K562 (cell line): ENCODE measurements around the gene ARHGEF1. TPM values are rescaled to one million over a fixed set of nuclear protein-coding genes. Genes with fewer than 3 reads are reported as not detected.

Source experiments
- ATF7 ChIP-seq: fragments of 450-650 bp; IDR thresholded peaks from 2 replicates; pipeline ENCODE4 v1.7.1; 2014; ENCODE audit warnings: mild to moderate bottlenecking, moderate library complexity
- CCNT2 ChIP-seq: IDR thresholded peaks from 2 replicates; pipeline ENCODE4 v1.6.1; 2011; ENCODE audit warnings: borderline replicate concordance, low read depth, mild to moderate bottlenecking, moderate library complexity, mixed read lengths, low read length; ENCODE audit not compliant: insufficient read length; ENCODE audit errors: extremely low read depth
- NCOA6 ChIP-seq: fragments of 450-650 bp; IDR thresholded peaks from 2 replicates; pipeline ENCODE4 v1.6.1; 2017; ENCODE audit warnings: mild to moderate bottlenecking
- RBBP5 ChIP-seq: fragments of 200-600 bp; sonication (generic); IDR thresholded peaks from 2 replicates; pipeline ENCODE4 v1.6.1; 2012; ENCODE audit warnings: borderline replicate concordance, mild to moderate bottlenecking, low read length, control low read depth, inconsistent platforms; ENCODE audit not compliant: insufficient read depth, poor library complexity, severe bottlenecking
- SIN3A ChIP-seq, 2 experiments: fragments of 150-350 bp in 1 of 2; IDR thresholded peaks; 2 replicates each; pipeline ENCODE4 v1.6.1; 2011 to 2016; ENCODE audit warnings: borderline replicate concordance in 2 of 2, low read depth in 2 of 2, low read length in 2 of 2, mild to moderate bottlenecking in 2 of 2, moderate library complexity in 2 of 2; ENCODE audit not compliant: control insufficient read depth in 1 of 2
- TOE1 ChIP-seq, 2 experiments: fragments of 450-650 bp in 1 of 2; sonication (generic) in 1 of 2; formaldehyde crosslinking in 1 of 2; IDR thresholded peaks; 2 replicates each; pipeline versions ENCODE4 v1.7.1 to v1.8.0; 2016 to 2022; ENCODE audit warnings: borderline replicate concordance in 2 of 2, mild to moderate bottlenecking in 2 of 2, antibody characterized with exemption in 1 of 2, inconsistent platforms in 1 of 2, low read depth in 1 of 2, missing genetic modification reagents in 1 of 2, moderate library complexity in 1 of 2
- U2AF1 ChIP-seq: fragments of 200-400 bp; formaldehyde crosslinking; optimal IDR thresholded peaks from 2 replicates; pipeline ENCODE3; 2017; ENCODE audit warnings: mild to moderate bottlenecking, low read depth, low read length, moderate library complexity
- ZNF121 ChIP-seq: sonication (generic); formaldehyde crosslinking; conservative IDR thresholded peaks from 2 replicates; pipeline ENCODE4 v1.8.0; 2022; ENCODE audit warnings: missing genetic modification reagents
- ZZZ3 ChIP-seq: fragments of 450-650 bp; IDR thresholded peaks from 2 replicates; pipeline ENCODE4 v1.6.1; 2016; ENCODE audit warnings: antibody characterized with exemption, mild to moderate bottlenecking, moderate library complexity
- polyA plus RNA-seq, 8 experiments: library from polyadenylated mRNA; depleted of rRNA in 4 of 8; stranded (reverse) in 5 of 8; unstranded in 3 of 8; fragments of >200 nt; fragmentation: Nextera tagmentation in 2 of 8; fragmentation: Illumina TruSeq in 1 of 8; extraction: Ambion mirVana in 2 of 8; extraction: Trizol in 1 of 8; gene quantifications; 2 replicates each; pipeline versions ENCODE4 v1.2.1 to v1.2.3, GENCODE V29; 2011 to 2014; ENCODE audit warnings: inconsistent platforms in 1 of 8, missing spikeins in 1 of 8
- total RNA-seq, 7 experiments: library from RNA; depleted of rRNA in 6 of 7; stranded (reverse); fragments of >200 nt in 6 of 7; fragmentation: Illumina TruSeq in 2 of 7; extraction: Trizol in 2 of 7; gene quantifications; 2 replicates each; pipeline versions ENCODE4 v1.2.1 to v1.2.3, GENCODE V29; 2011 to 2021; ENCODE audit warnings: low replicate concordance in 1 of 7
- TF ChIP-seq, protein P1 (sequence below): fragments of 450-650 bp; formaldehyde crosslinking; IDR thresholded peaks from 2 replicates; pipeline ENCODE4 v1.4.0; 2020; ENCODE audit warnings: mild to moderate bottlenecking, moderate library complexity
- TF ChIP-seq, protein P2 (sequence below), 2 experiments: IDR thresholded peaks; 2 replicates each; pipeline ENCODE4 v1.6.1; 2011; ENCODE audit warnings: borderline replicate concordance in 1 of 2, control low read depth in 1 of 2, low read depth in 1 of 2, low read length in 1 of 2, mild to moderate bottlenecking in 1 of 2, mixed read lengths in 1 of 2, moderate library complexity in 1 of 2; ENCODE audit not compliant: insufficient read depth in 1 of 2, insufficient read length in 1 of 2, poor library complexity in 1 of 2, severe bottlenecking in 1 of 2; ENCODE audit errors: extremely low read depth in 1 of 2
- TF ChIP-seq, protein P3 (sequence below): IDR thresholded peaks from 2 replicates; pipeline ENCODE4 v1.6.1; 2012; ENCODE audit warnings: low read depth, low read length, improper control_type of control experiment, borderline replicate concordance
- TF ChIP-seq, protein P4 (sequence below): fragments of 450-650 bp; formaldehyde crosslinking; IDR thresholded peaks from 2 replicates; pipeline ENCODE4 v1.4.0; 2022; ENCODE audit warnings: mild to moderate bottlenecking, moderate library complexity
- TF ChIP-seq, protein P5 (sequence below): sonication (generic); formaldehyde crosslinking; IDR thresholded peaks from 2 replicates; pipeline ENCODE4 v1.8.1; 2023; ENCODE audit warnings: mild to moderate bottlenecking, missing genetic modification reagents, moderate library complexity
- TF ChIP-seq, protein P6 (sequence below): fragments of 450-650 bp; IDR thresholded peaks from 2 replicates; pipeline ENCODE4 v1.6.1; 2018; ENCODE audit warnings: mild to moderate bottlenecking, low read depth; ENCODE audit not compliant: partially characterized antibody

Gene ARHGEF1
- total and polyA plus RNA-seq, 9 of the 15 experiments (the other 6 are each of a cell fraction or from before 2014, with no cell fraction given), result 1.9 to 149 (median 29.8) TPM

DNA sequence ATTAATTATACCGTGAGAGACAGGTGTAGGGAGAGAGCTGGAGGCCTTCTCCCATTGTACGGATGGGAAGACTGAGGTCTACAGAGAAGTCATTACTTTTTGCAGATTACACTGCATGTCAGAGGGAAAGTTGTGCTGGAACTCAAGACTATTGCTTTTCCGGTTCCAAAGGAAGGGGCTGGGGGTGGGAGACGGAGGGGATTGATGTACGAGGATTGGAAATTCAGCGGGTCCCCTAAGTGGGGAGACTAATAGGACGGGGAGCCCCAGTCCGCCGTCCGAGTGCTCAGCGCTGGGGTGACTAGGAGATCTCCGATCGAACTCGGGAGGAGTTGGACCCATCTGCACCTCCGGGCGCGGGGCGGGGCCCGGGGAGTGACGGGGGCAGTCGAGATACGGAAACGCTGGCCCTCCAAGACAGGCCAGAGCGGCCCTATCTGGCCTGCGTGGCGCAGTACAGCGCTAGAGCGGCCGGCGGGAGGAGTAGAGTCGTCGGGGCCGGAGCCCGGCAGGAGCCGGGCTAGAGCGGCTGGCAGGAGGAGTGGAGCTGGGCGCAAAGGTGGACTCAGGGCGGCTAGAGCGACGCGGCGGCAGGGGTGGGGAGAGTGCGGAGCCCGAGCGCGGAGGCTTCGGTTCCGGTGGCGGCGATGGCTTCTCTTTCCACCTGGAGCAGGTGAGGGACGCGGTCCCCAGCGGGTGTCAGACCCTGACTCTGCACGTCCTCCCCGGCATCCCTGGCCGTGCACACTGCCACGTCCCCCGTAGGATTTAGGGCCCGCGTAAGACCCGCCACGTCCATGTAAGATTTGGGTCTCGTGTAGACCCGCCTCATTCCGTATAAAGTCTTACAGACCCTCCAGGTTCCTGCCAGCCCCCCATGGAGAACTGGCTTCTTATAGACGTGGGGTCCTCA, 1.1 kb downstream of the ARHGEF1 start (continued):
- TF ChIP-seq, protein P1, sequence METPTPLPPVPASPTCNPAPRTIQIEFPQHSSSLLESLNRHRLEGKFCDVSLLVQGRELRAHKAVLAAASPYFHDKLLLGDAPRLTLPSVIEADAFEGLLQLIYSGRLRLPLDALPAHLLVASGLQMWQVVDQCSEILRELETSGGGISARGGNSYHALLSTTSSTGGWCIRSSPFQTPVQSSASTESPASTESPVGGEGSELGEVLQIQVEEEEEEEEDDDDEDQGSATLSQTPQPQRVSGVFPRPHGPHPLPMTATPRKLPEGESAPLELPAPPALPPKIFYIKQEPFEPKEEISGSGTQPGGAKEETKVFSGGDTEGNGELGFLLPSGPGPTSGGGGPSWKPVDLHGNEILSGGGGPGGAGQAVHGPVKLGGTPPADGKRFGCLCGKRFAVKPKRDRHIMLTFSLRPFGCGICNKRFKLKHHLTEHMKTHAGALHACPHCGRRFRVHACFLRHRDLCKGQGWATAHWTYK, result 0 out of 2 replicates have a peak, but pooled peaks have one; percentile 38
- TF ChIP-seq ATF7 (peak; percentile 77), NCOA6 (no peak), CCNT2 (peak; percentile 96), ZZZ3 (peak; percentile 97), ZNF121 (CRISPR knock-in tag) (no peak), SIN3A (IDR thresholded peaks at IDR 0.05; ENCODE audit: borderline replicate concordance in 2 of 2, control insufficient read depth in 1 of 2, low read depth in 2 of 2, low read length in 2 of 2) (peak; percentile 54; a peak in 3 of 4 replicates), TOE1 (IDR thresholded peaks at IDR 0.05; ENCODE audit: borderline replicate concordance) (peak; percentile 70), TOE1 (CRISPR knock-in tag; IDR thresholded peaks at IDR 0.05; ENCODE audit: borderline replicate concordance, low read depth) (no peak), RBBP5 (peak; percentile 71), U2AF1 (peak; percentile 99)
- TF ChIP-seq, protein P2, sequence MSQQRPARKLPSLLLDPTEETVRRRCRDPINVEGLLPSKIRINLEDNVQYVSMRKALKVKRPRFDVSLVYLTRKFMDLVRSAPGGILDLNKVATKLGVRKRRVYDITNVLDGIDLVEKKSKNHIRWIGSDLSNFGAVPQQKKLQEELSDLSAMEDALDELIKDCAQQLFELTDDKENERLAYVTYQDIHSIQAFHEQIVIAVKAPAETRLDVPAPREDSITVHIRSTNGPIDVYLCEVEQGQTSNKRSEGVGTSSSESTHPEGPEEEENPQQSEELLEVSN (IDR thresholded peaks at IDR 0.05; ENCODE audit: borderline replicate concordance in 1 of 2, extremely low read depth in 1 of 2, insufficient read depth in 1 of 2, insufficient read length in 1 of 2, low read depth in 1 of 2, low read length in 1 of 2, poor library complexity in 1 of 2, severe bottlenecking in 1 of 2), result peak in 1 of 2 experiments; percentile 22
- TF ChIP-seq, protein P3, sequence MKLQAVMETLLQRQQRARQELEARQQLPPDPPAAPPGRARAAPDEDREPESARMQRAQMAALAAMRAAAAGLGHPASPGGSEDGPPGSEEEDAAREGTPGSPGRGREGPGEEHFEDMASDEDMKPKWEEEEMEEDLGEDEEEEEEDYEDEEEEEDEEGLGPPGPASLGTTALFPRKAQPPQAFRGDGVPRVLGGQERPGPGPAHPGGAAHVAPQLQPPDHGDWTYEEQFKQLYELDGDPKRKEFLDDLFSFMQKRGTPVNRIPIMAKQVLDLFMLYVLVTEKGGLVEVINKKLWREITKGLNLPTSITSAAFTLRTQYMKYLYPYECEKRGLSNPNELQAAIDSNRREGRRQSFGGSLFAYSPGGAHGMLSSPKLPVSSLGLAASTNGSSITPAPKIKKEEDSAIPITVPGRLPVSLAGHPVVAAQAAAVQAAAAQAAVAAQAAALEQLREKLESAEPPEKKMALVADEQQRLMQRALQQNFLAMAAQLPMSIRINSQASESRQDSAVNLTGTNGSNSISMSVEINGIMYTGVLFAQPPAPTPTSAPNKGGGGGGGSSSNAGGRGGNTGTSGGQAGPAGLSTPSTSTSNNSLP, result peak; percentile 83; the same call in 1 of the 2 replicates
- TF ChIP-seq, protein P4, sequence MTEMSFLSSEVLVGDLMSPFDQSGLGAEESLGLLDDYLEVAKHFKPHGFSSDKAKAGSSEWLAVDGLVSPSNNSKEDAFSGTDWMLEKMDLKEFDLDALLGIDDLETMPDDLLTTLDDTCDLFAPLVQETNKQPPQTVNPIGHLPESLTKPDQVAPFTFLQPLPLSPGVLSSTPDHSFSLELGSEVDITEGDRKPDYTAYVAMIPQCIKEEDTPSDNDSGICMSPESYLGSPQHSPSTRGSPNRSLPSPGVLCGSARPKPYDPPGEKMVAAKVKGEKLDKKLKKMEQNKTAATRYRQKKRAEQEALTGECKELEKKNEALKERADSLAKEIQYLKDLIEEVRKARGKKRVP, result no peak
- TF ChIP-seq, protein P5, sequence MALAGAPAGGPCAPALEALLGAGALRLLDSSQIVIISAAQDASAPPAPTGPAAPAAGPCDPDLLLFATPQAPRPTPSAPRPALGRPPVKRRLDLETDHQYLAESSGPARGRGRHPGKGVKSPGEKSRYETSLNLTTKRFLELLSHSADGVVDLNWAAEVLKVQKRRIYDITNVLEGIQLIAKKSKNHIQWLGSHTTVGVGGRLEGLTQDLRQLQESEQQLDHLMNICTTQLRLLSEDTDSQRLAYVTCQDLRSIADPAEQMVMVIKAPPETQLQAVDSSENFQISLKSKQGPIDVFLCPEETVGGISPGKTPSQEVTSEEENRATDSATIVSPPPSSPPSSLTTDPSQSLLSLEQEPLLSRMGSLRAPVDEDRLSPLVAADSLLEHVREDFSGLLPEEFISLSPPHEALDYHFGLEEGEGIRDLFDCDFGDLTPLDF (CRISPR knock-in tag), result peak; percentile 12; the same call in 1 of the 2 replicates
- TF ChIP-seq, protein P6, sequence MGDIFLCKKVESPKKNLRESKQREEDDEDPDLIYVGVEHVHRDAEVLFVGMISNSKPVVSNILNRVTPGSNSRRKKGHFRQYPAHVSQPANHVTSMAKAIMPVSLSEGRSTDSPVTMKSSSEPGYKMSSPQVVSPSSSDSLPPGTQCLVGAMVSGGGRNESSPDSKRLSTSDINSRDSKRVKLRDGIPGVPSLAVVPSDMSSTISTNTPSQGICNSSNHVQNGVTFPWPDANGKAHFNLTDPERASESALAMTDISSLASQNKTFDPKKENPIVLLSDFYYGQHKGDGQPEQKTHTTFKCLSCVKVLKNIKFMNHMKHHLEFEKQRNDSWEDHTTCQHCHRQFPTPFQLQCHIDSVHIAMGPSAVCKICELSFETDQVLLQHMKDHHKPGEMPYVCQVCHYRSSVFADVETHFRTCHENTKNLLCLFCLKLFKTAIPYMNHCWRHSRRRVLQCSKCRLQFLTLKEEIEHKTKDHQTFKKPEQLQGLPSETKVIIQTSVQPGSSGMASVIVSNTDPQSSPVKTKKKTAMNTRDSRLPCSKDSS, result no peak
